A549 treated with ZK216348 at 1 μM for 4 hours (cell line): ENCODE measurements around the gene SNX1. TPM values are rescaled to one million over a fixed set of nuclear protein-coding genes. Genes with fewer than 3 reads are reported as not detected.

ENCODE experiments used
- total RNA-seq: library from RNA; stranded (reverse); fragments of 200-300 nt; extraction: Qiagen RNA extraction; gene quantifications from 5 replicates; pipeline ENCODE4 v1.2.3, GENCODE V29; 2022; ENCODE audit warnings: low read depth

The SNX1 gene
- total RNA-seq = 69.9 to 80.7 TPM (median 75.9 TPM) in 5 replicates

GRCh38 chr15:64095795-64096667 is at the start of gene SNX1:
SNX1 (plus strand) TSS chr15:64095982; CDS start chr15:64096014, 32 bp downstream.

GRCh38 chr15:64046421-64047153 is 49.2 kb upstream of the SNX1 start, which contains the start of gene DAPK2:
DAPK2 (minus strand) TSS chr15:64046485; CDS start chr15:64040261, 6,224 bp downstream.

GRCh38 chr15:64093627-64094417 is 2.0 kb upstream of the SNX1 start, which contains the start of gene CIAO2A:
CIAO2A (minus strand) TSS chr15:64093838; CDS start chr15:64093768, 70 bp downstream.

GRCh38 chr15:64151727-64152506 is 56.1 kb downstream of the SNX1 start, which contains the start of gene SNX22:
SNX22 (plus strand) TSS chr15:64151731; CDS start chr15:64151776, 45 bp downstream.

GRCh38 chr15:64162869-64163658 is 67.3 kb downstream of the SNX1 start, which contains the start of gene PPIB:
PPIB (minus strand) TSS chr15:64163022; CDS start chr15:64162986, 36 bp downstream.

Other genes starting within 250 kb of the SNX1 start
- gene DAPK2, start 49.5 kb upstream of the SNX1 start, total RNA-seq = 2.8 to 4.9 TPM (median 4.2 TPM) in 5 replicates
- gene CIAO2A, start 2.1 kb upstream of the SNX1 start, total RNA-seq = 107 to 171 TPM (median 111 TPM) in 5 replicates
- gene SNX22, start 55.7 kb downstream of the SNX1 start, total RNA-seq = 0.59 to 1.1 TPM (median 0.78 TPM) in 5 replicates
- 769 to 846 TPM (median 772 TPM) in 5 replicates for gene PPIB, start 67.0 kb downstream of the SNX1 start, total RNA-seq